ENCODE results near the gene DTNB.
"Not testable (repeated sequence)": the region's sequence is repeated elsewhere in the genome, so short reads cannot be mapped to it uniquely, and the experiment has no call there.

Gene DTNB

DNA sequence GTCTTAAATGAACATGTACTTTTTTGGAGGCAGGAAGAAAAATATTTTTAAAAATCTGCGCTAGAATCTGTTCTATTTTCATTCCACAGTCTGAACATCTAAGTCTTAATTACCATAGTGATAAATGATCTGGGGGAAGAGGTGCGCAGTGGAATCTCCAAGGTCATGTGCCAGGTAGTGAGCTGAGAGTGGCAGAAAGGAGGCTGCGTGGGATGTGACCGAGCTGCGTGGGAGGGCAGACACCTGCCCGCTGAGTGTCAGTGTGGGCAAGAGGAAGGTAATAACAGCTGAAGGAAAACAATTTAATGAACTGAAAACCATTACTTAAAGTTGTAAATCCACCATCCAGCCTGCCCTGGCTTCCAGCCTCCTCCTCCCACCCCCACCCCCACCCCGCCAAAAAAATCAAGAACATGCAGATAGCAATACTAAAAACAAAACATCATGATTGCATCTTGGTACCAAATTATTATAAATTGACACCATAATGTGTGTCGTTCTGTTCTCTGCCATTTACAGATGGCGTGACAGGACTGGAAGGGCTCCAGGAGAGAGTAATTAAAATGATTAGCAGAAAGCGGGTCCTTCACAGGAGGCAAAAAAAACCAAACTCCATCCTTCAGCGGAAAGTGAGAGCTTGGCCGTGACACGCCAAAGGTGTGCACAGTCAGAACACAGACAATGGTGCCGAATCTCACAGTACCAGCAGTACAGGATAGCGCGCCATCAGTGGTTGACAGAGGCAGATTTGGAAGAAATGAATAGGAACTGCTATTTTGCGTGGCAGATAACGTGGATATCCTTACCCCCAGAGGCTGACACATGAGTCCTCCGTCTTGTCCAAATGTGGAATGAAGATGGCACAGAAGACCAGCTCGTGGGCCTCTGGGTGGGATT is 11.4 kb upstream of the DTNB start:
- no peak for DNase-seq (ENCODE audit: low spot score)

DNA sequence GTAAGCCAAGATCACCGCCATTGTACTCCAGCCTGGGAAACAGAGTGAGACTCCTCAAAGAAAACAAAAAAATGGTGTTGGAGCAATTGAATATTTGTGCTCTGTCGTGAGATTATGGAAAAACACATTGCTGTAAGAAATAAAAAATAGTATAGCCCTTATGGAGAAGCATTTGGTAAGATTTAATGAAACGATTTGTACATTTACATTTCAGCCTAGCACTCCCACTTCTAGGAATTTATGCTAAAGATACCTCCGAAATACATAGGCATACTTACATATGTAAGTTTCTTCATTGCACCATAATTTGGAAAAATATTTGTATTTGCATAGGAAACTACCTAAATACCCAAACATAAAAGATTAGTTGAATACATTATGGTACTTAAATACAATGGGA is 8.7 kb upstream of the DTNB start:
- no peak for DNase-seq (ENCODE audit: low spot score)

DNA sequence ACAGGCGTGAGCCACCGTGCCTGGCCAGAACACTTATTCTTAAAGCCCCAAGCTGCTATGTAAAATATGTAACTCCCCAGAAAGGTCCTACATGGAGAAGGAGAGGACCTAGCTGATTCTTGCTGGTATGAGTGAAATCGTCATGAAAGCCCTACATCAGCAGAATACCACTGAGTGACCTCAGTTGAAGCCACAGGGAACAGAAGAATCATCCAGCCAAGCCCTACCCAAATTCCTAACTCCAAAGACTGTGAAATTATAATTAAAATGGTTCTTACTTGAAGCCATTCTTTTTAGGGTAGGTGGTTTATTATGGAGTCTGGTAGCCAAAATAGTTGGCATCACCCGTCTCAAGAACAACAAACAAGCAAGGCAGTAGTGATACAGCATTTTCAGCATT is 4.5 kb upstream of the DTNB start:
- no peak for DNase-seq (ENCODE audit: low spot score)

DNA sequence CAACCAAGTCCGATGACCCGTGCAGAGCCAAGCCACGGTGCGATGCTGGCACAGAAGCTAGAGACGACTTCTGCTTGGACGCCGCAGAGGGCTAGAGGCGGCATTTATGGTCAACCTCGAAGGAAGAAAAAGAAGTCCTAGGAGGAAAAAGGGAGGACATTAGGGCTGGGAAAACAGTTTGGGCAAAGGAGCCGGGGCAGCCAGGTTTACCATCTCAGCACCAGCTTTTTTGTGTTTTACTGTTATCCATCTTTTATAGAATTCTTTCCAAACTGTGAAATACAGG is 643 bp upstream of the DTNB start:
- DNase-seq (ENCODE audit: low spot score): no peak

DNA sequence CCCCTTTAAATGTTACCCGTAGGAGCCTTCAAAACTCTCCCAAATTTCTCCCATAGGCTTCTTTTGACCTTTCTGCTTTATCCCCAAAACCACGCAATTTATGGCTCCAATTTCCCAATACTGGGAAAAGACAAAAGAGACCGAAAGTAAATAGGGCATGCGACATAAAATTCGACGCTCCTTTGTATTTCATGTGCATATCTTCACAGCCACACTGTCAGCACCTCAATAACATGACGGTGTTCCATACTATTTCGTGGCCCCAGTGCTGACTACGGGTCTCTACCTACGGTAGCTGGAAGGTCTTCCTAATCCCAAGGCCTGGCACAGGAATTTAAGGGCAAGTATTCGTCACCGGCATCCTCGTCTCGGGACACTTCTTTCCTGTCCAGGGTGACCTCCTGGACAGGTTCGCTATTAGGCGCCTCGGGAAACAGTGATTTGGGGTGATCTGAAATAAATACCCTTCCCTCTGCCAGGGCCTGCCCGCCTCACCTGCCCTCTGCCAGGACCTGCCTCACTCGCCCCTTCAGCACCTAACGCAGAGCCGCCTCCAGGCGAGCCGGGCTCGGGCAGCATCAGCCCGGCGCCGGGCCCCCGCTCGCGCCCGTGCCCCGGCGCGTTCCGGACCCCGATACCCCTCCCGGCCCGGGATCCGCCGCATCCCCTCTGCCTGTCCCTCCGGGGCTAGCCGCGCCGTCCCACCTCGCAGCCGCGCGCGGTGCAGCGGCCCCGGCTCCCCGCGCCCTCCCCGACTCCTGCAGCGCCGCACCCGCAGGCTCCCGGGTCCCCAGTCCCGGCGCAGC is 680 bp downstream of the DTNB start:
- DNase-seq (ENCODE audit: low spot score): no peak

DNA sequence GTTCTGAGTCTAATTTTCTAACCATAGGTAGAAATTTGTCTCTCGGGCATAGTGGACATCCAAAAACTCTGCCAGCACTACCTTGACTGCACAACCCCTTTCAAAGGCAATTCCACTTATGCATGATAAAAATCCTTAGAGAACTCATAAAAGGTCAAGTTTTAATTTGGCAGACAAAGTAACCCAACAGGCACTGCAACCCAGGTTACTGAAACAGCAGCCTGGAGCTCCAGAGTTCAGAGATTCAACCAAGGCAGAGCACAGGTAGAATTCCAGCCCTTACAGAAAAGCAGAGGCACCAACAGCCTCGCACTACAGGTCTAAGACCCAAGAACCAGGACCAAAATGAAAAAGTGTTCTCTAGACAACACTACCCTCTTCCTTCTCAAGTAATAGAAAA is 1.8 kb downstream of the DTNB start:
- DNase-seq (ENCODE audit: low spot score): no peak

DNA sequence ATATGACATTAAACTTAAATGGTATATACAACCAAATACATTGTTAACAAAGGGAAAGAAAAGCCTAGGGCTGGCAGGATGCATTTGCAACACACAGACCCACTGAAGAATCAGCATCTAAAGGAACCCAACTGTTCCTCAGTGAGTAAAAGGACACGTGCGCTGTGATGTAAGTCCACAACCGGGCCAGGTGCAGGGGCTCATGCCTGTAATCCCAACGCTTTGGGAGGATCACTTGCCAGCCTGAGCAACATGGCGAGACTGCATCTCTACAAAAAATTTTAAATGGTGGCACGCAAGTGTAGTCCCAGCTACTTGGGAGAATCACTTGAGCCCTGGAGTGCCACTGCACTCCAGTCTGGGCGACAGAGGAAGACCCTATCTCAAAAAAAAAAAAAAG is 3.9 kb downstream of the DTNB start:
- DNase-seq (ENCODE audit: low spot score): no peak

DNA sequence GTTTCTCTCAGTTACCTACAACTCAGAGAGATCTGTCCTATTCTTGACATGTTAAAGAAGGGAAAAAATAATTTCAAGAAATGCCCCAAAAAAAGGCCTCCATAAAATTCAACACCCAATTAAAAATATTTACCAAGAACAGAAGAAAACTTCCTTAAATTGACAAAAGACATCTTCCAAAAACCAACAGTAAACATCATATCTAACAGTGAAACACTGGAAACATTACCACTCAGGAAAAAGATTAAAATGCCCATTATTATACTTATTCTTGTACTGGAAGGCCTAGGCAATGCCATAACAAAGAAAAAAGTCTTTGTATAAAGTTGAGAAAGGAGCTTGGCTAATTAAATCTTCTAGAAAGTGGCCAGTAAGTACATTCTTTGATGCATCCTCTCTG is 7.2 kb downstream of the DTNB start:
- no peak for DNase-seq (ENCODE audit: low spot score)

DNA sequence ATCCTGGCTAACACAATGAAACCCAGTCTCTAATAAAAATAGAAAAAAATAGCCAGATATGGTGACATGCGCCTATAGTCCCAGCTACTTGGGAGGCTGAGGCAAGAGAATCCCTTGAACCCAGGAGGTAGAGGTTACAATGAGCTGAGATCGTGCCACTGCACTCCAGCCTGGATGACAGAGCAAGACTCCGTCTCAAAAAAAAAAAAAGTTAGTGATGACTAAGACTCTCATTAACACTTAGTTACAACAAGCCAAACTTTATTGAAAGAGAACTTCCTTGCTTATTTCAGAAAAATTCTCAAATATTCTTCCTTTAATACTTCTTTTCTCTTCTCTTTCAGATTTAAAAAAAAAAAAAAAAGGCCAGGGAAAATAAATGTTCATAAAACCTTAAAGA is 7.9 kb downstream of the DTNB start:
- not testable (repeated sequence) for DNase-seq (ENCODE audit: low spot score)

DNA sequence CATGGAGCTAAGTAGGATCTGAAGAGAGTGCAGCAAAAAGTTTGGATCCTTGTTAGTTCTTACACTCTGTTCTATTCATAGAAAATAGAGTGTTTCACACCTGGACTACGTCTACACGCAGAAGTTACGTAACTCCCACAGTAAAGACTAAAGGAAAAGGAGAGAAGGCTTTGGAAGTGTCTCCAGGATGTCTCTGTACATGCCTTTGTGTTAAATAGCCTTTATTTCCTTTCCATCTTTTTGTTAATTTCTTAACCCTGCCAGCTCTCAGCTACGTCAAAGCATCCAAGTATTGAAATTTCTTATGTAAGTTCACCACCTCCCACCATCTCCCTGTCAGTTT is 8.4 kb downstream of the DTNB start:
- DNase-seq (ENCODE audit: low spot score): no peak

DNA sequence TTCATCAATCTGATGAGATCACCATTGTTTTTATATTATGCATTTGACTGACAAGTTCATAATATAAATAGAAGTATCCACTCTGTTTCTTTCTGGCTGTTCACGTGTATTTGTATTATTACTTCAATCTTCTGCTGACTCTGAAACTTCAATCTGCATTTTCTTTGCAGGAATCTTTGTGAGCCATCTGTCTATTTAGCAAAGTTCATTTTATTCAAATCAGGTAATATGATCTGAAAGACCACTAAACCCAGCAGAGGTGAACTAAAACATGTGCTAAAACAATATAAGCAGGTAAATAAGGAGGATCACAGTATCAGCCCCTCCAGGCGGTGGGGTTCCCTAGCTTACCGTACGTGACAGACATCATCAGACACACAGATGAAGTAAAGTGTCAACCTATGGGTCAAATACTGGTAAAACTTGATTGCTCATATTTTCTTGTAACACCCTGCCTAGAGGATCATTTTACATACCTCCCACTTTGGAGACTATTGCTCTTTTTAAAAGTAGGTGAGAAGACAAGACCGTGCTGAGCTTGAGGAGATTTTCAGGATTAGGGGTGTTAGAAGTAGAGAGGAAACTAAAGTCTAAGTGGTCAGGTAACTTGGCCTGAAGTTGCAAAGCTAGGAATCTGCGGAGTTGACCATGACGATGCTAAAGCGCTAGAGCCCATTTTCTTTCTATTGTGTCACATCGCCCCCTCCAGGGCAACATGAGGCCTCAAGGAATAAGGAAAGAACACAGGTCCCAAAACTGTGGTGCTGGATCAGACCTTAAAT is 9.0 kb downstream of the DTNB start:
- DNase-seq (ENCODE audit: low spot score): peak; percentile 54

DNA sequence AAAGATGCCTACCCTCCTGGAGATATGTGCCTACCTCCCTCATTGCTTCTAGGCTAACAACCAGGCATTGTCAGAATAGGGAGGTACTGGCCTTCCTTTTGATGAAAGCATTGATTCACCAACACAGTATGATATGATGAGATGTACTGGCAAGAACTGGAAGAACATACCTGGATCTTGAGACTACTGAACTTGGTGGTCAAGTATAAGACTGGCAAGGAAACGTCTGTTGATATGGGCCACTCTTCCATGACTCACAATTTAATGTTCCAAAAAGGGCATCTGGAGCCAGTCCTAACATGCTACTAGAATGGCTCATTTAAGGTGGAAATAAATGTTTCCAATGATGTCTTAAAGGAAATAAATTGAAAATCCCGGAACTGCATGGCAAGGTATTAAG is 18.1 kb downstream of the DTNB start:
- DNase-seq (ENCODE audit: low spot score): no peak

DNA sequence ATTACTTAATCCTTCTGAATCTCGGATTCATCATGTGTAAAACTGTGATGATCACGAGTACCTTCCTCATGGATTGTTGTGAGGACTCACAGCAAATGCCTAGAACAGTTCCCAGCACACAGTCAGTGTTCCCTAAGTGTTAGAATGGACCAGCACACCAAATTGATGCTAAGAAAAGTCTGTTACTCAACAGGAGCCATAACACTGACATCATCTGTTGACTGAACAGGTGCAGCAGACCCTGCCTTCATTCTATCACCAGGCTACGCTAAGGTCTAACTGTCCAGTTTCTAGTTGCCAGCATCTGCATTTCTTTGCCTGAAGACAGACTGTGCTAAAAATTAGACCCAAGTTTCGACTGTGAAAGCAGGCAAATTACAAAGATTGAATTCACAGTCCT is 18.6 kb downstream of the DTNB start:
- no peak for DNase-seq (ENCODE audit: low spot score)

DNA sequence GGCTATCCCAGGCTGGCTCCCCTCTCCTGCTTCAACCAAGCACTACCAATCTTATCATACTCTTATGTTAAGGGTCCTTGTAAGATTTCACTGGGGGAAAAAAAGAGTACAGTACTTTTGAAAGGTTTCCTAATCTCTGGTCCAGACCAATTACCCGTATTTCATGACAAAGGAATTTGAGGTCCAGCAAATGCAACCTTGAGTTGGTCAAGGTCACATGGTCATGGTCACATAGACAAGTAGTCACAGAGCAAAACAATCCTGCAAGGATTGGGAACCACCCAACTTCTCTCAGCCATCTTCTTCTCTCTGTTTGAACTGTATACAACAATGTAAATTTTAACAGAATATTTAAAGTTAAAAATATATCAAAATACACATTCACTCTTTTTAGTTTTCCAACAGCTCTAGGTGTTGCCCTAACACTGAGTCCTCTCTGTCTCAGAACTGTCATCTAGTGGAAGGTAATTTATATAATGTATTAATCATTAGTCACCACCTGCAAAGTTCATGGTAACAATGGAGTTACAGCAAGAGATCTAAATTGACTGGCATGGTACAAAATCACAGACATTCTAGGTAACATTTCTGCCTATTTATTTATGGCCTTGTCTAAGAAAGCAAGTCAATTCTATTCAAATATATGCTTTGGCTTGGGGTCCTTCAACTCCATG is 21.5 kb downstream of the DTNB start:
- no peak for DNase-seq (ENCODE audit: low spot score)

DNA sequence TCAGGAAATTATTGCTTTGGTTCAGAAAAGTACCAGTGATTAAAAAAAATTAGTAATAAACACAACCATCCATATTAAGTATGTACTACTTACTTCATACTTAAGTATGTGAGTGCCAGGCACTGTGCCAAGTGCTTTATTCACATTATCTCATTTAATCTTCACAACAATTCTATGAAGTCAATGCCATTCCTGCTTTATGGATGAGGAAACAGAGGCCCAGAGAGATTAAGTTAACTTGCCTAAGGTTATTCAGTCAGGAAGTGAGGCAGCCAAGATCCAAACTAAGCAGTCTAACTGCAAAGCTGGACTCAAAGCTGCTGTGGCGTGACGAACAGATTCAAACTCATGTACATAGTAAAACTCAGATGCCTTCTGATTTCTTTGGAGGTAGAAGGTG is 22.3 kb downstream of the DTNB start:
- no peak for DNase-seq (ENCODE audit: low spot score)

DNA sequence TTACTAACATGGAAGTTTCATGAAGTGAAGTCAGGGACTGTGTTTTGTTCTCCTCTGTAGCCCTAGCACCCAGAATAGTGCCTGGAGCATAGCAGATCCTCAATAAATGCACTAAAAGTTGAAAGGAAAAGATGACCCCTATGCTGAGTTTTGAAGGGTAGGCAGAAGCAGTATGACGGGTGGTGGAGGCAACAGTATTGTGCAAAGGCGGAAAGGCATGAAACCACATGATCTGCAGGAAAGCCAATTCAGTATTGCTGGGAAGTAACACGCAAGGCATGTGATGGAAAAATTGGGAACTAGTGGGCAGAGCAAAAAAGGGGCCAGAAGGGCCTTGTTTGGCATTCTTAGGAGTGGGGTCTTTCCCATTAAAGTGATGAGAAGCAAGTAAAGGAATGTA is 23.1 kb downstream of the DTNB start:
- DNase-seq (ENCODE audit: low spot score): no peak

DNA sequence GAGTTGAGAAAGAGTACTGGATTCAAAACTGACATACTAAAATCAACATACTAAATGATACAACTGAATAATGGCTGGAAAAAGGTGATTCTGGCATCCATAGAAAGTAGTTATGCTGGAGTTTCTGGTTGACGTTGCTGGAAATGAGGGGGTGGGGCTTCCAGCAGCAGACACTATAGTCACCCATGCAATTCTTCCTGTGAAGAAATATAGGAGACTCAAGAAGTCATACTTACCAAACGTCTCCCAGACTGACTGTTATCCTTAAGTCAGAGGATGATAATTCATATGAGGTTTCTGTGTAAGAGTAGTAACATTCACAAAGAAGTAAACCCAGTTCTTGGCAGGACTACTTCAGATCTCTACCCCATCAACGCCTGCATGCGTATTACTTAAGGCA is 23.6 kb downstream of the DTNB start:
- no peak for DNase-seq (ENCODE audit: low spot score)

DNA sequence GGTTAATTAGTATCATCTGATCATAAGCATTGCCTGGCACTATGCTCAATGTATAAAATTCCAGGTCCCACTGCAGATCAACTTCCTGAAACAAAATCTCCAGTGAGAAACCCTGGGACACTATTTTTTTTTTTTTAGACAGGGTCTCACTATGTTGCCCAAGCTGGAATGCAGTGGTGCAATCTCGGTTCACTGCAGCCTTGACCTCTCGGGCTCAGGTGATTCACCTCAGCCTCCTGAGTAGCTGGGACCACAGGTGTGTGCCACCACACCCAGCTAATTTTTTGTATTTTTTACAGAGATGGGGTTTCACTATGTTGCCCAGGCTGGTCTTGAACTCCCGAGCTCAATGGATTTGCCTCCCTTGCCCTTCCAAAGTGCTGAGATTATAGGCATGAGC is 31.1 kb downstream of the DTNB start:
- DNase-seq (ENCODE audit: low spot score): no peak

DNA sequence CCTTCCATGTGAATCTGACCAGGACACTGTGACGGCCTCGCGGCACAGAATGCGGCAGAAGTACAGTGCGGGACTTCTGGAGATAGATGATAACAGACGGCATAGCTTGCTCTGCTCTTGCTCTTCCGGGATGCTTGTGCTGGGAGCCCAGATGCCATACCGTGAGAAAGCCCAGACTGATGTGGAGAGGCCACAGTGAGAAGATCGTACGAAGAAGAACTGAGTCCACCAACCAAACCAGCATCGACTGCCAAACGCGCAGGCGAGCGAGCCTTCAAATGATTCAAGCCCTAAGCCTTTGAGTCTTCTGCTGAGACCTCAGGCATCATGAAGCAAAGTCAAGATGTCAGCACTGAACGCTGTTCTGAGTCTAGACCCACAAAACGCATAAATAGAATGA is 33.7 kb downstream of the DTNB start:
- DNase-seq (ENCODE audit: low spot score): no peak

DNA sequence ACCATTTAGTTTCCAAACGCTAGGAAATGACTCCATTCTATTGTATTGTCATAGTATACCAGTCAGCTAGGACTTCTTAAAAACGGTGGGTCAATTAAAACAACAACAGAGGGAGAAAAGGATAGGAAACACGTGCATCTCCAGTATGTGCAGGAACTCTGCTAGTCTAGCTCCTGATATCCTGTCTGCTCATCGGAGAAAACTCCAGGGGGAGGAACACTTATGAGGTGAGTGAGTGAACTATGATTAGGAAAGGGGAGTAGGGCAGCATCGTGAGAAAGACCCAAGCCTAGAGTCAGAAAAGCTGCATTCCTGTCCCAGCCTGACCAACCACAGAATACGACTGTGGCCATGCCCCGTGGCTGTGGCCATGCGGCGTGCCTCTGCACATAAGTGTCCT is 34.2 kb downstream of the DTNB start:
- no peak for DNase-seq (ENCODE audit: low spot score)

DNA sequence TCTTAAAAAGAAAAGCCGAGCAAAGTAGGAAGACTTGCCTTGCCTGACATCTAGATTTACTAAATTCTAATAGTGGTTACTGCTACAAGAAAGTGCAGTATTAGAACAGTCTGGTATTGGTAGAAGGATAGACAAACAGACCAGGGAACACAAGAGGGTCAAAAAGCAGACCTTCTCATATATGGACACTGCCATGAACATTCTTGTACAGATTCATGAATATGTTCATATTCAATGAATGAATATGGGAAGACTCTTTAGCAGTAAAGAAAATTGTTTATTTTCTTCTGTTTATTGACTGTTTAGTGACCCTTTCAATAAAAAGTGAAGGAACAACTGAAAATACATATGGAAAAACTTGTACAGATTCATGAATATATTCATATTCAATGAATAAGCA is 37.6 kb downstream of the DTNB start:
- no peak for DNase-seq (ENCODE audit: low spot score)

DNA sequence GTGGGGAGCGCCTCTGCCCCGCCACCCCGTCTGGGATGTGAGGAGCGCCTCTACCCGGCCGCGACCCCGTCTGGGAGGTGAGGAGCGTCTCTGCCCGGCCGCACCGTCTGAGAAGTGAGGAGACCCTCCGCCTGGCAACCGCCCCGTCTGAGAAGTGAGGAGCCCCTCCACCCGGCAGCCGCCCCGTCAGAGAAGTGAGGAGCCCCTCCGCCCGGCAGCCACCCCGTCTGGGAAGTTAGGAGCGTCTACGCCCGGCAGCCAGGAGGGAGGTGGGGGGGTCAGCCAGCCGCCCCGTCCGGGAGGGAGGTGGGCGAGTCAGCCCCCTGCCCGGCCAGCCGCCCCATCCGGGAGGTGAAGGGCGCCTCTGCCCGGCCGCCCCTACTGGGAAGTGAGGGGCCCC is 39.6 kb downstream of the DTNB start:
- DNase-seq (ENCODE audit: low spot score): not testable (repeated sequence)

DNA sequence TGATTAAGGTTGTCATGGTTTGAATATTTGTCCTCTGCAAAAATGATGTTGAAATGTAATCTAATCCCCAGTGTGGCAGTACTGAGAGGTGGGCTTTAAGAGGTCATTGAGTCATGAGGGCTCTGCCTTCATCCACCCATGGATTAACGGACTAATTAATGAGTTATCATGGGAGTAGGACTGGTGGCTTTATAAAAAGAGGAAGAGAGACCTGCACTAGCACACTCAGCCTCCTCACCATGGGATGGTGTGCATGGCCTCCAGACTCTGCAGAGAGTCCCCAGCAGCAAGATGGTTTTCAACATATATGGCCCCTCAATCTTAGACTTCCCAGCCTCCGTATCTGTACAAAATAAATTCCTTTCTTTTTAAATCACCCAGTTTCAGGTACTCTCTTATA is 41.0 kb downstream of the DTNB start:
- DNase-seq (ENCODE audit: low spot score): no peak

Data from COLO829 (cell line).